PC-3 (cell line): ENCODE results near the gene PNMA6A. TPM values are rescaled to one million over a fixed set of nuclear protein-coding genes. Genes with fewer than 3 reads are reported as not detected.

Source experiments
- ATAC-seq: fragments of 200-7000 bp; cut with Tn5 transposase; 2 replicates; pipeline ENCODE4 v1.9.1; 2020; ENCODE audit warnings: mild to moderate bottlenecking, moderate library complexity
- BruUV-seq: library from RNA; stranded (reverse); fragments of 400-500 nt; replicated peaks from 2 replicates; lab custom pipeline; 2021; lab: Mats Ljungman, UMichigan
- CTCF ChIA-PET: fragments of 300-600 bp; sonication (Branson Sonifier 250); formaldehyde crosslinking; loops from one replicate; lab custom pipeline; 2022; ENCODE audit warnings: antibody characterized with exemption; lab: Charles Lee
- POLR2A ChIA-PET: fragments of 300-600 bp; sonication (Branson Sonifier 250); formaldehyde crosslinking; loops from one replicate; lab custom pipeline; 2022; ENCODE audit warnings: antibody characterized with exemption; ENCODE audit not compliant: unreplicated experiment; lab: Charles Lee
- DNase-seq: peaks from one replicate; pipeline ENCODE4 v3.0.0-alpha.2; 2015
- H2AFZ ChIP-seq: fragments of 300-600 bp; sonication (generic); 2 replicates; pipeline ENCODE4 v1.6.0; 2016; ENCODE audit warnings: antibody characterized with exemption, low read length
- H3F3A ChIP-seq: fragments of 300-600 bp; sonication (generic); one replicate; pipeline ENCODE4 v1.6.0; 2017; ENCODE audit warnings: antibody characterized with exemption, low read length, control low read depth, mild to moderate bottlenecking; ENCODE audit not compliant: unreplicated experiment
- H3K27ac ChIP-seq: fragments of 300-600 bp; sonication (generic); 2 replicates; pipeline ENCODE4 v1.5.1; 2016; ENCODE audit warnings: mild to moderate bottlenecking, low read length
- H3K27me3 ChIP-seq: fragments of 300-600 bp; sonication (generic); 2 replicates; pipeline ENCODE4 v1.6.1; 2016; ENCODE audit warnings: low read length, mixed read lengths
- H3K36me3 ChIP-seq: fragments of 300-600 bp; sonication (generic); 2 replicates; pipeline ENCODE4 v1.6.1; 2016; ENCODE audit warnings: low read depth, mixed run types, low read length, mixed read lengths
- H3K4me1 ChIP-seq: fragments of 300-600 bp; sonication (generic); 2 replicates; pipeline ENCODE4 v1.5.1; 2016; ENCODE audit warnings: low read length; ENCODE audit not compliant: insufficient read depth
- H3K4me2 ChIP-seq: fragments of 300-600 bp; sonication (generic); 2 replicates; pipeline ENCODE4 v1.6.0; 2016; ENCODE audit warnings: low read length
- H3K4me3 ChIP-seq: fragments of 300-600 bp; sonication (generic); 2 replicates; pipeline ENCODE4 v1.5.1; 2016; ENCODE audit warnings: mild to moderate bottlenecking, low read length, mixed read lengths
- H3K79me2 ChIP-seq: fragments of 300-600 bp; sonication (generic); 2 replicates; pipeline ENCODE4 v1.6.1; 2017; ENCODE audit warnings: low read length, mixed read lengths
- H3K9ac ChIP-seq: fragments of 300-600 bp; sonication (generic); 2 replicates; pipeline ENCODE4 v1.6.0; 2016; ENCODE audit warnings: mild to moderate bottlenecking, low read length
- H3K9me2 ChIP-seq: fragments of 300-600 bp; sonication (generic); replicated peaks from 2 replicates; pipeline ENCODE4 v1.6.1; 2016; ENCODE audit warnings: mixed run types, low read length, mixed read lengths
- H3K9me3 ChIP-seq: fragments of 300-600 bp; sonication (generic); 2 replicates; pipeline ENCODE4 v1.6.1; 2016; ENCODE audit warnings: low read length, mixed read lengths
- H4K20me1 ChIP-seq: fragments of 300-600 bp; sonication (generic); 2 replicates; pipeline ENCODE4 v1.6.1; 2016; ENCODE audit warnings: low read length, mixed read lengths
- CTCF ChIP-seq: fragments of 300-600 bp; sonication (generic); conservative IDR thresholded peaks from 2 replicates; pipeline ENCODE4 v1.5.1; 2017; ENCODE audit warnings: antibody characterized with exemption, low read depth, mild to moderate bottlenecking, low read length
- EZH2 ChIP-seq: fragments of 300-600 bp; sonication (generic); IDR thresholded peaks from one replicate; pipeline ENCODE4 v1.6.1; 2017; ENCODE audit warnings: antibody characterized with exemption, mild to moderate bottlenecking, low read length; ENCODE audit not compliant: unreplicated experiment
- EZH2phosphoT487 ChIP-seq: fragments of 300-600 bp; sonication (generic); IDR thresholded peaks from 2 replicates; pipeline ENCODE4 v1.6.1; 2018; ENCODE audit warnings: mild to moderate bottlenecking, antibody characterized with exemption, low read length, borderline replicate concordance
- intact Hi-C: fragments of 100-400 bp; cut with micrococcal nuclease; formaldehyde crosslinking; loops from 2 replicates; pipeline ENCODE4 v1.9.0; 2023
- total RNA-seq: library from RNA; depleted of rRNA; stranded (reverse); fragments of >200 nt; gene quantifications from 2 replicates; pipeline ENCODE4 v1.2.3, GENCODE V29; 2014

Gene PNMA6A
- total RNA-seq, 1 experiment from 2014 or later: not detected

GRCh38 chrX:153029875-153030274 is 42.4 kb upstream of the PNMA6A start:
- POLR2A ChIA-PET: no interaction called here
- Histone ChIP-seq H3F3A (no peaks in the 10 kb centered on the region), H3K9ac (no peak overlapping the region), H3K36me3 (no peaks in the 10 kb centered on the region), H3K27ac (no peak overlapping the region), H3K4me3 (no peak overlapping the region), H3K4me2 (no peak overlapping the region), H3K27me3 (no peaks in the 10 kb centered on the region), H3K79me2 (no peaks in the 10 kb centered on the region), H3K9me3 (no peaks in the 10 kb centered on the region), H3K4me1 (no peaks in the 10 kb centered on the region), H2AFZ (no peak overlapping the region), H4K20me1 (no peaks in the 10 kb centered on the region), H3K9me2 (no peaks in the 10 kb centered on the region)
- no TSS peak for BruUV-seq
- ATAC-seq (no peak), DNase-seq (no peak)
- TF ChIP-seq CTCF (no peak), EZH2 (no peak)
- CTCF ChIA-PET: interaction anchor here (0.6 kb wide), 1 partner anchor 33 kb away, joined by 9 read pairs; no protein-coding TSS in a partner anchor
- intact Hi-C loops: no loop called here

GRCh38 chrX:153030801-153031200 is 41.5 kb upstream of the PNMA6A start:
- Histone ChIP-seq H3K27ac (no peak overlapping the region), H3K4me1 (no peaks in the 10 kb centered on the region), H3K4me3 (no peak overlapping the region), H2AFZ (no peak overlapping the region), H3K9ac (no peak overlapping the region), H3K9me3 (no peaks in the 10 kb centered on the region), H3F3A (no peaks in the 10 kb centered on the region), H3K9me2 (no peaks in the 10 kb centered on the region), H4K20me1 (no peaks in the 10 kb centered on the region), H3K27me3 (no peaks in the 10 kb centered on the region), H3K4me2 (no peak overlapping the region), H3K36me3 (no peaks in the 10 kb centered on the region), H3K79me2 (no peaks in the 10 kb centered on the region)
- CTCF ChIA-PET: no interaction called here
- no TSS peak for BruUV-seq
- ATAC-seq: no peak
- intact Hi-C loops: no loop called here
- POLR2A ChIA-PET: no interaction called here
- DNase-seq: no peak
- TF ChIP-seq EZH2 (no peak), EZH2phosphoT487 (no peak), CTCF (no peak)

GRCh38 chrX:153032397-153033118 is 39.7 kb upstream of the PNMA6A start:
- Histone ChIP-seq H3K9me3 (no peaks in the 10 kb centered on the region), H3K4me3 (peak overlapping the region; percentile 60), H3F3A (no peaks in the 10 kb centered on the region), H3K27ac (no peak overlapping the region), H3K9me2 (no peaks in the 10 kb centered on the region), H3K9ac (peak overlapping the region; percentile 53), H3K79me2 (no peaks in the 10 kb centered on the region), H3K27me3 (no peaks in the 10 kb centered on the region), H2AFZ (peak overlapping the region; percentile 92), H3K4me2 (peak overlapping the region; percentile 83), H3K4me1 (no peaks in the 10 kb centered on the region), H3K36me3 (no peaks in the 10 kb centered on the region), H4K20me1 (no peaks in the 10 kb centered on the region)
- BruUV-seq: no TSS peak
- DNase-seq (peak; percentile 70), ATAC-seq (peak; percentile 84)
- no peak for TF ChIP-seq EZH2phosphoT487
- TF ChIP-seq CTCF: peak; percentile 85
- POLR2A ChIA-PET: no interaction called here
- CTCF ChIA-PET: interaction anchor here (0.5 kb wide), 1 partner anchor 91 kb away, joined by 4 read pairs; no protein-coding TSS in a partner anchor
- intact Hi-C loops: no loop called here
